B cell (primary cell): ENCODE measurements around the gene MCM10. TPM values are rescaled to one million over a fixed set of nuclear protein-coding genes. Genes with fewer than 3 reads are reported as not detected.
"Not testable (repeated sequence)": the region's sequence is repeated elsewhere in the genome, so short reads cannot be mapped to it uniquely, and the experiment has no call there.

ENCODE experiments used
- ATAC-seq: fragments of 200-7000 bp; cut with Tn5 transposase; one replicate; pipeline ENCODE4 v1.10.0; 2021; ENCODE audit warnings: low read depth, mild to moderate bottlenecking, moderate number of reproducible peaks, moderate library complexity
- CTCF ChIA-PET: fragments of 350-600 bp; sonication (Branson Sonifier 250); formaldehyde crosslinking; loops from one replicate; lab custom pipeline; 2021; ENCODE audit warnings: antibody characterized with exemption, inconsistent platforms; lab: Charles Lee
- POLR2A ChIA-PET: fragments of 350-600 bp; sonication (Branson Sonifier 250); formaldehyde crosslinking; loops from one replicate; lab custom pipeline; 2021; ENCODE audit warnings: antibody characterized with exemption; lab: Charles Lee
- DNase-seq: peaks from one replicate; pipeline ENCODE4 v3.0.0; 2013
- H2AFZ ChIP-seq: 2 replicates; pipeline ENCODE4 v1.6.1; 2012; ENCODE audit warnings: mild to moderate bottlenecking, low read depth, low read length; ENCODE audit not compliant: insufficient read depth, poor library complexity, severe bottlenecking
- H3K27ac ChIP-seq, 2 donors: 1 replicate in 1 of 2; 2 replicates in 1 of 2; pipeline ENCODE4 v1.5.1; 2012 to 2013; ENCODE audit warnings: low read length in 2 of 2, mild to moderate bottlenecking in 2 of 2, moderate library complexity in 1 of 2
- H3K27me3 ChIP-seq, 4 experiments: fragments of 200-600 bp in 1 of 4; sonication (generic) in 1 of 4; replicated peaks in 1 of 4; 1 replicate in 2 of 4; 2 replicates in 2 of 4; pipeline versions ENCODE4 v1.6.1 to v1.7.0; 2013 to 2016; ENCODE audit warnings: low read length in 3 of 4, mild to moderate bottlenecking in 2 of 4, mixed read lengths in 1 of 4, moderate library complexity in 1 of 4; ENCODE audit not compliant: insufficient read depth in 4 of 4, control insufficient read depth in 3 of 4; ENCODE audit errors: control extremely low read depth in 1 of 4
- H3K36me3 ChIP-seq, 2 experiments: replicated peaks in 1 of 2; 1 replicate in 1 of 2; 2 replicates in 1 of 2; pipeline versions ENCODE4 v1.6.1 to v1.7.1; 2013; ENCODE audit warnings: low read length in 1 of 2; ENCODE audit not compliant: insufficient read depth in 2 of 2, control insufficient read depth in 1 of 2; ENCODE audit errors: control extremely low read depth in 1 of 2, extremely low read depth in 1 of 2
- H3K4me1 ChIP-seq, 2 donors: fragments of 200-600 bp in 1 of 2; sonication (generic) in 1 of 2; 1 replicate in 1 of 2; 2 replicates in 1 of 2; pipeline versions ENCODE4 v1.5.1 to v1.6.1; 2013 to 2017; ENCODE audit warnings: low read length in 2 of 2; ENCODE audit not compliant: control insufficient read depth in 2 of 2, insufficient read depth in 2 of 2
- H3K4me2 ChIP-seq: replicated peaks from 2 replicates; pipeline ENCODE3; 2012; ENCODE audit warnings: mild to moderate bottlenecking, low read depth, low read length; ENCODE audit not compliant: poor library complexity, severe bottlenecking
- H3K4me3 ChIP-seq, 5 experiments: fragments of 200-600 bp in 1 of 5; sonication (generic) in 1 of 5; 1 replicate in 3 of 5; 2 replicates in 2 of 5; pipeline versions ENCODE4 v1.5.1 to v1.7.0; 2011 to 2016; ENCODE audit warnings: low read length in 4 of 5, mild to moderate bottlenecking in 4 of 5, low read depth in 2 of 5, control low read depth in 1 of 5, moderate library complexity in 1 of 5; ENCODE audit not compliant: insufficient read depth in 1 of 5; ENCODE audit errors: control extremely low read depth in 1 of 5, extremely low read depth in 1 of 5
- H3K79me2 ChIP-seq: fragments of 200-600 bp; sonication (generic); one replicate; pipeline ENCODE4 v1.6.0; 2016; ENCODE audit warnings: low read length; ENCODE audit not compliant: control insufficient read depth, insufficient read depth
- H3K9ac ChIP-seq: fragments of 200-600 bp; sonication (generic); 2 replicates; pipeline ENCODE4 v1.6.1; 2017; ENCODE audit warnings: mild to moderate bottlenecking, low read length, moderate library complexity
- H3K9me3 ChIP-seq, 3 donors: one replicate each; pipeline versions ENCODE4 v1.6.1 to v1.7.1; 2013; ENCODE audit warnings: low read length in 2 of 3; ENCODE audit not compliant: control insufficient read depth in 2 of 3, insufficient read depth in 1 of 3; ENCODE audit errors: control extremely low read depth in 1 of 3
- H4K20me1 ChIP-seq: 2 replicates; pipeline ENCODE4 v1.6.0; 2012; ENCODE audit warnings: mild to moderate bottlenecking, low read length; ENCODE audit not compliant: insufficient read depth, control insufficient read depth, poor library complexity, severe bottlenecking
- H3K27ac Mint-ChIP-seq: one replicate; pipeline ENCODE4 v1.8.0; 2021; ENCODE audit warnings: mixed read lengths
- H3K27me3 Mint-ChIP-seq: one replicate; pipeline ENCODE4 v1.8.0; 2021; ENCODE audit warnings: mixed read lengths
- H3K4me1 Mint-ChIP-seq: one replicate; pipeline ENCODE4 v1.8.0; 2021; ENCODE audit warnings: mixed read lengths
- H3K4me3 Mint-ChIP-seq: one replicate; pipeline ENCODE4 v1.8.0; 2021; ENCODE audit warnings: mixed read lengths
- H3K9me3 Mint-ChIP-seq: one replicate; pipeline ENCODE4 v1.8.0; 2022; ENCODE audit warnings: mixed read lengths; ENCODE audit not compliant: insufficient read depth
- CTCF ChIP-seq: fragments of 200-600 bp; IDR thresholded peaks from one replicate; pipeline ENCODE4 v1.8.0; 2022; ENCODE audit warnings: antibody characterized with exemption, mild to moderate bottlenecking
- EZH2 ChIP-seq: IDR thresholded peaks from 2 replicates; pipeline ENCODE4 v1.6.1; 2012; ENCODE audit warnings: borderline replicate concordance, low read depth, mild to moderate bottlenecking, moderate library complexity, low read length; ENCODE audit not compliant: insufficient read depth, poor library complexity, severe bottlenecking
- WGBS: methylation state at CpG from one replicate; pipeline ENCODE4 v1.1.5; 2013; ENCODE audit warnings: missing lambda C conversion rate; ENCODE audit not compliant: insufficient coverage; 5-methylcytosine and 5-hydroxymethylcytosine counted together
- intact Hi-C: fragments of 100-400 bp; cut with micrococcal nuclease; formaldehyde crosslinking; loops from one replicate; pipeline ENCODE4 v1.10.0; 2022
- polyA plus RNA-seq: library from polyadenylated mRNA; depleted of rRNA; stranded (reverse); fragments of >200 nt; gene quantifications from 2 replicates; pipeline ENCODE4 v1.2.3, GENCODE V29; 2012
- total RNA-seq, 2 donors: library from RNA; stranded (reverse); fragments of 120-200 nt in 1 of 2; gene quantifications; 1 replicate in 1 of 2; 2 replicates in 1 of 2; pipeline versions ENCODE4 v1.2.3 to v1.2.4, GENCODE V29; 2013 to 2022

Gene MCM10
- total and polyA plus RNA-seq, 2 donors (not counting 1 experiment from before 2014, with no cell fraction given): 0.42 to 0.88 TPM

- H3K9me3 Mint-ChIP-seq: peaks cover 4% of the 10 kb centered on the region
These were observed 14.2 kb upstream of the MCM10 start for GRCh38 chr10:13147161-13147560.

GRCh38 chr10:13152296-13152695 lies 9.1 kb upstream of the MCM10 start:
- Histone ChIP-seq H4K20me1 (no peaks in the 10 kb centered on the region), H3K36me3 (no peaks in the 10 kb centered on the region), H3K27ac (no peak overlapping the region), H3K4me1 (no peaks in the 10 kb centered on the region), H3K79me2 (no peaks in the 10 kb centered on the region), H3K9ac (no peak overlapping the region), H3K4me2 (no peak overlapping the region), H3K27me3 (no peaks in the 10 kb centered on the region), H3K4me3 (no peak overlapping the region), H2AFZ (no peak overlapping the region), H3K9me3 (no peaks in the 10 kb centered on the region)
- TF ChIP-seq CTCF (no peak), EZH2 (no peak)
- H3K4me1 Mint-ChIP-seq: no peaks in the 10 kb centered on the region
- no peak for ATAC-seq
- intact Hi-C loops: no loop called here
- H3K4me3 Mint-ChIP-seq: no peak overlapping the region
- ChIA-PET POLR2A (no interaction called here), CTCF (no interaction called here)
- no peaks in the 10 kb centered on the region for H3K9me3 Mint-ChIP-seq
- DNase-seq: no peak
- WGBS: 100% methylated on average over 1 of the region's 3 CpGs
- no peak overlapping the region for H3K27ac Mint-ChIP-seq
- H3K27me3 Mint-ChIP-seq: no peaks in the 10 kb centered on the region

More at GRCh38 chr10:13147161-13147560, 14.2 kb upstream of the MCM10 start:
- no peak overlapping the region for H3K4me3 ChIP-seq
- peaks cover 0 to 3% (median 0%) of the 10 kb centered on the region in 4 experiments for H3K27me3 ChIP-seq
- Mint-ChIP-seq H3K27me3 (no peaks in the 10 kb centered on the region), H3K4me1 (no peaks in the 10 kb centered on the region), H3K4me3 (no peak overlapping the region), H3K27ac (no peak overlapping the region)
- H3K4me1 ChIP-seq: no peaks in the 10 kb centered on the region
- peaks cover 0 to 6% (median 3%) of the 10 kb centered on the region in 3 donors for H3K9me3 ChIP-seq
- H3K4me2 ChIP-seq: no peak overlapping the region
- intact Hi-C loops: no loop called here
- H3K27ac ChIP-seq: no peak overlapping the region
- CTCF ChIA-PET: no interaction called here
- no peaks in the 10 kb centered on the region for H3K36me3 ChIP-seq
- no peaks in the 10 kb centered on the region for H3K79me2 ChIP-seq
- DNase-seq: no peak
- no peak for ATAC-seq
- H2AFZ ChIP-seq: no peak overlapping the region
- H4K20me1 ChIP-seq: no peaks in the 10 kb centered on the region
- H3K9ac ChIP-seq: no peak overlapping the region
- POLR2A ChIA-PET: no interaction called here
- TF ChIP-seq EZH2: no peak

GRCh38 chr10:13155860-13156259 lies 5.5 kb upstream of the MCM10 start:
- H3K79me2 ChIP-seq, H3K27ac Mint-ChIP-seq, POLR2A ChIA-PET, H3K4me3 ChIP-seq, H3K9me3 ChIP-seq, H3K4me1 ChIP-seq, H3K27me3 Mint-ChIP-seq, CTCF ChIA-PET, H2AFZ ChIP-seq, H3K9me3 Mint-ChIP-seq, H3K27ac ChIP-seq, ATAC-seq, H3K27me3 ChIP-seq, H3K4me2 ChIP-seq, DNase-seq, intact Hi-C loops, H3K9ac ChIP-seq, H3K4me3 Mint-ChIP-seq, H3K4me1 Mint-ChIP-seq, H3K36me3 ChIP-seq, H4K20me1 ChIP-seq: not testable (repeated sequence)
- WGBS: no CpG with 5 or more reads among the region's 4 CpGs
